GM10248 (cell line): ENCODE data around the gene SPEN.

Experiments used
- CTCF ChIA-PET: fragments of 300-600 bp; sonication (Branson Sonifier 250); formaldehyde crosslinking; extraction: SDS; loops from one replicate; lab custom pipeline; 2021; ENCODE audit warnings: antibody characterized with exemption; lab: Yijun Ruan, JAX
- POLR2A ChIA-PET: fragments of 350-650 bp; sonication (Branson Sonifier 250); formaldehyde crosslinking; extraction: SDS; loops from one replicate; lab custom pipeline; 2020; ENCODE audit warnings: antibody characterized with exemption; lab: Yijun Ruan, JAX
- DNase-seq: peaks from one replicate; pipeline ENCODE4 v3.0.0; 2012; ENCODE audit errors: extremely low spot score
- TF ChIP-seq, protein P1 (sequence below): IDR thresholded peaks from 2 replicates; pipeline ENCODE4 v1.5.1; 2012; ENCODE audit warnings: mild to moderate bottlenecking, low read depth; ENCODE audit errors: extremely low read depth, missing control alignments, control extremely low read depth

The SPEN gene

GRCh38 chr1:15950763-15951295, 103.3 kb downstream of the SPEN start:
- TF ChIP-seq, protein P1, sequence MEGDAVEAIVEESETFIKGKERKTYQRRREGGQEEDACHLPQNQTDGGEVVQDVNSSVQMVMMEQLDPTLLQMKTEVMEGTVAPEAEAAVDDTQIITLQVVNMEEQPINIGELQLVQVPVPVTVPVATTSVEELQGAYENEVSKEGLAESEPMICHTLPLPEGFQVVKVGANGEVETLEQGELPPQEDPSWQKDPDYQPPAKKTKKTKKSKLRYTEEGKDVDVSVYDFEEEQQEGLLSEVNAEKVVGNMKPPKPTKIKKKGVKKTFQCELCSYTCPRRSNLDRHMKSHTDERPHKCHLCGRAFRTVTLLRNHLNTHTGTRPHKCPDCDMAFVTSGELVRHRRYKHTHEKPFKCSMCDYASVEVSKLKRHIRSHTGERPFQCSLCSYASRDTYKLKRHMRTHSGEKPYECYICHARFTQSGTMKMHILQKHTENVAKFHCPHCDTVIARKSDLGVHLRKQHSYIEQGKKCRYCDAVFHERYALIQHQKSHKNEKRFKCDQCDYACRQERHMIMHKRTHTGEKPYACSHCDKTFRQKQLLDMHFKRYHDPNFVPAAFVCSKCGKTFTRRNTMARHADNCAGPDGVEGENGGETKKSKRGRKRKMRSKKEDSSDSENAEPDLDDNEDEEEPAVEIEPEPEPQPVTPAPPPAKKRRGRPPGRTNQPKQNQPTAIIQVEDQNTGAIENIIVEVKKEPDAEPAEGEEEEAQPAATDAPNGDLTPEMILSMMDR: no peak
- DNase-seq: peak; percentile 21
- ChIA-PET CTCF (interaction anchor here (0.9 to 3.0 kb wide), 5 partner anchors 8 to 159 kb away, joined by 3 to 9 read pairs (median 5); partner anchors contain the start of gene ZBTB17), POLR2A (no interaction called here)

- ChIA-PET CTCF (interaction anchor here (1.0 to 2.0 kb wide), 5 partner anchors 17 to 136 kb away, joined by 4 to 8 read pairs (median 5); partner anchors contain the start of gene ZBTB17), POLR2A (no interaction called here)
- DNase-seq: peak; percentile 34
- TF ChIP-seq, protein P1: peak; percentile 12
These were observed 104.0 kb downstream of the SPEN start for GRCh38 chr1:15951341-15952153.

GRCh38 chr1:15952317-15953258, 105.1 kb downstream of the SPEN start:
- CTCF ChIA-PET: interaction anchor here (1.0 to 1.9 kb wide), 3 partner anchors 16 to 137 kb away, joined by 4 to 6 read pairs (median 5); partner anchors contain the start of gene ZBTB17
- POLR2A ChIA-PET: no interaction called here
- TF ChIP-seq, protein P1: no peak
- DNase-seq: peak; percentile 11

DNA sequence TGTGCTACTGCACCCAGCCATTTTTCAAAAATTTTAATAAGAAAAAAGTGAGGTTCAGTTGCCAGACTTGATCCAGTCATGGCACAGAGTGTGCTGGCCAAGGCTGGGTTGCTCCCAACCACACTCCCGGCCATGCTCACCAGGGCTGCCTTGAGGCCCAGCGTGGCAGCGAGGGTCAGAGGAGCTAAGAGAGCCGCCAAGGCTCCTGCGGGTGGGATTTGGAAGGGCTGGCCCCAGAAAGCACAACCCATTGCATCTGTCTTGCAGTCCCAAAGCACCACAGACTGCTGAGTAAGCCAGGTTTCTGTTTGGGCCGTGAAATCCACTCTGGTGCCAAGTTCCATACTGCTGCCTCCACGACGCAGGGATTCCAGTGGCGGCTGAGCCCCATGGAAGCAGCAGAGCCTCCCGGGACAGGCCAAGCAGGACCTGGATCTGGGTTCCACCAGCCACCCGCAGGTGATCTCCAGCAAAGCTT, 105.8 kb downstream of the SPEN start:
- TF ChIP-seq, protein P1: no peak
- no peak for DNase-seq
- POLR2A ChIA-PET: no interaction called here
- CTCF ChIA-PET: no interaction called here

GRCh38 chr1:15953791-15954241, 106.3 kb downstream of the SPEN start:
- POLR2A ChIA-PET: no interaction called here
- CTCF ChIA-PET: no interaction called here
- no peak for DNase-seq
- TF ChIP-seq, protein P1: no peak

DNA sequence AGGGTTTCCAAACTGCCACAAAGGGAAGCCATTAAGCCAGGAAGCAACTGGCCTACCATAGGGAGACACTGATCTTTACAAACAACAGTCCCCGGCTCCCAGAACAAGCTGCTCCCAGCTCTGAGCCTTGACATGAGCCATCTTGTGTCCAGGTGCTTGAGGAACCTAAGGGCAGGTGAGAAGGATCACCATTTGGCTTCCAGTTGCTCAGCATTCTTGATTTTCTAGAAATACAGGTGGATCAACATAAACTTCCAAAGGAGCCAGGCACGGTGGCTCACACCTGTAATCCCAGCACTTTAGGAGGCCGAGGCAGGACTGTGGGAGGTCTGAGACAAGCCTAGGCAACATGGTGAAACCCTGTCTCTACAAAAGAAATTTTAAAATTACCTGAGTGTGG, 106.8 kb downstream of the SPEN start:
- DNase-seq: no peak
- ChIA-PET CTCF (no interaction called here), POLR2A (no interaction called here)
- TF ChIP-seq, protein P1: no peak
